GM12872 (cell line): ENCODE results near the gene RPS29.

ENCODE experiments used
- CTCF ChIP-seq: IDR thresholded peaks from 3 replicates; pipeline ENCODE4 v1.5.1; 2011; ENCODE audit warnings: low read depth, mild to moderate bottlenecking, low read length, moderate library complexity; ENCODE audit not compliant: insufficient read depth

RPS29 gene

GRCh38 chr14:49578141-49578540, 8.0 kb downstream of the RPS29 start:
- TF ChIP-seq CTCF: no peak

- no peak for TF ChIP-seq CTCF
Measured at GRCh38 chr14:49574038-49574437, 12.1 kb downstream of the RPS29 start.

- no peak for TF ChIP-seq CTCF
Measured at GRCh38 chr14:49569281-49569680, 16.9 kb downstream of the RPS29 start.

GRCh38 chr14:49566714-49567113, 19.5 kb downstream of the RPS29 start:
- no peak for TF ChIP-seq CTCF

- TF ChIP-seq CTCF: no peak
Measured at GRCh38 chr14:49559979-49560768, 26.0 kb downstream of the RPS29 start.

- TF ChIP-seq CTCF: no peak
Measured at GRCh38 chr14:49553892-49554291, 32.3 kb downstream of the RPS29 start.

- TF ChIP-seq CTCF: no peak
Measured at GRCh38 chr14:49553106-49553505, 33.1 kb downstream of the RPS29 start.
